H1 (cell line): ENCODE data around the gene VIT. TPM values are rescaled to one million over a fixed set of nuclear protein-coding genes. Genes with fewer than 3 reads are reported as not detected.

ENCODE experiments used
- CTCF ChIA-PET: fragments of 300-600 bp; sonication (Branson Sonifier 250); formaldehyde crosslinking; loops from one replicate; lab custom pipeline; 2021; ENCODE audit not compliant: partially characterized antibody; lab: Charles Lee
- POLR2A ChIA-PET: fragments of 300-600 bp; sonication (Branson Sonifier 250); formaldehyde crosslinking; loops from one replicate; lab custom pipeline; 2021; ENCODE audit warnings: inconsistent platforms; ENCODE audit not compliant: partially characterized antibody; lab: Charles Lee
- DNase-seq, 2 experiments: peaks; one replicate each; pipeline versions ENCODE4 v3.0.0 to v3.0.0-alpha.2; 2010 to 2022; ENCODE audit warnings: low spot score in 2 of 2, low read depth in 1 of 2, mixed read lengths in 1 of 2
- FAIRE-seq: peaks from 2 replicates; lab custom pipeline; 2011; peaks lifted over from hg19 to GRCh38; lab: Jason Lieb, UNC
- H2AFZ ChIP-seq: 2 replicates; pipeline ENCODE4 v1.8.1; 2012; ENCODE audit warnings: low read length, inconsistent platforms
- H2AK5ac ChIP-seq: 2 replicates; pipeline ENCODE4 v1.6.1; 2013; ENCODE audit warnings: low read depth, low read length
- H2BK120ac ChIP-seq: replicated peaks from 2 replicates; pipeline ENCODE3; 2013; ENCODE audit warnings: low read depth, low read length, inconsistent platforms
- H2BK12ac ChIP-seq: 2 replicates; pipeline ENCODE4 v1.6.1; 2013; ENCODE audit warnings: low read depth, low read length
- H2BK15ac ChIP-seq: 2 replicates; pipeline ENCODE4 v1.6.1; 2013; ENCODE audit warnings: low read length
- H2BK20ac ChIP-seq: 2 replicates; pipeline ENCODE4 v1.6.1; 2013; ENCODE audit warnings: low read length
- H2BK5ac ChIP-seq: 2 replicates; pipeline ENCODE4 v1.6.1; 2013; ENCODE audit warnings: low read depth, low read length
- H3K14ac ChIP-seq: 2 replicates; pipeline ENCODE4 v1.6.1; 2013; ENCODE audit warnings: inconsistent platforms; ENCODE audit not compliant: insufficient read length
- H3K18ac ChIP-seq: 2 replicates; pipeline ENCODE4 v1.6.1; 2013; ENCODE audit warnings: low read length; ENCODE audit errors: extremely low read depth
- H3K23ac ChIP-seq: 2 replicates; pipeline ENCODE4 v1.6.1; 2013; ENCODE audit warnings: inconsistent platforms; ENCODE audit not compliant: insufficient read length
- H3K23me2 ChIP-seq: 2 replicates; pipeline ENCODE4 v1.6.1; 2013; ENCODE audit warnings: low read depth, low read length
- H3K27ac ChIP-seq: 2 replicates; pipeline ENCODE4 v1.6.1; 2011; ENCODE audit warnings: low read depth, low read length, inconsistent platforms
- H3K27me3 ChIP-seq, 4 experiments: replicated peaks in 1 of 4; 1 replicate in 1 of 4; 2 replicates in 3 of 4; pipeline versions ENCODE4 v1.6.1 to v1.8.1; 2011 to 2013; ENCODE audit warnings: low read length in 3 of 4, mild to moderate bottlenecking in 3 of 4, inconsistent platforms in 2 of 4, mixed read lengths in 2 of 4, moderate library complexity in 1 of 4; ENCODE audit not compliant: control insufficient read depth in 3 of 4, insufficient read depth in 3 of 4; ENCODE audit errors: extremely low read depth in 1 of 4
- H3K36me3 ChIP-seq, 4 experiments: 2 replicates each; pipeline versions ENCODE4 v1.6.1 to v1.8.1; 2011 to 2013; ENCODE audit warnings: mild to moderate bottlenecking in 4 of 4, low read length in 3 of 4, moderate library complexity in 2 of 4, control low read depth in 1 of 4, inconsistent platforms in 1 of 4; ENCODE audit not compliant: insufficient read depth in 4 of 4, control insufficient read depth in 2 of 4
- H3K4ac ChIP-seq: replicated peaks from 2 replicates; pipeline ENCODE3; 2013; ENCODE audit warnings: low read length, low read depth, mixed read lengths, inconsistent platforms; ENCODE audit not compliant: insufficient read length
- H3K4me1 ChIP-seq, 4 experiments: replicated peaks in 1 of 4; 1 replicate in 1 of 4; 2 replicates in 3 of 4; pipeline versions ENCODE4 v1.6.1 to v1.8.1; 2011 to 2013; ENCODE audit warnings: low read length in 3 of 4, inconsistent platforms in 2 of 4, mixed read lengths in 1 of 4; ENCODE audit not compliant: insufficient read depth in 4 of 4, control insufficient read depth in 3 of 4
- H3K4me2 ChIP-seq, 2 experiments: 2 replicates each; pipeline versions ENCODE4 v1.6.1 to v1.8.1; 2011 to 2013; ENCODE audit warnings: low read depth in 2 of 2, low read length in 2 of 2, control low read depth in 1 of 2, inconsistent platforms in 1 of 2, mild to moderate bottlenecking in 1 of 2; ENCODE audit not compliant: insufficient read depth in 1 of 2
- H3K4me3 ChIP-seq, 4 experiments: fragments of 200-600, 300-600 bp in 1 of 4; sonication (generic), shearing (Covaris generic), sonication (Bioruptor Twin) in 1 of 4; 2 replicates each; pipeline versions ENCODE4 v1.5.1 to v1.8.1; 2011 to 2016; ENCODE audit warnings: low read length in 4 of 4, low read depth in 3 of 4, control low read depth in 2 of 4, inconsistent platforms in 2 of 4, mild to moderate bottlenecking in 2 of 4, mixed read lengths in 1 of 4, moderate library complexity in 1 of 4; ENCODE audit not compliant: insufficient read depth in 2 of 4; ENCODE audit errors: extremely low read depth in 1 of 4
- H3K56ac ChIP-seq: replicated peaks from 2 replicates; pipeline ENCODE3; 2013; ENCODE audit warnings: low read depth, mild to moderate bottlenecking, mixed read lengths, low read length, inconsistent platforms; ENCODE audit not compliant: insufficient read length
- H3K79me1 ChIP-seq: 2 replicates; pipeline ENCODE4 v1.6.1; 2013; ENCODE audit warnings: low read depth, low read length, control low read depth
- H3K79me2 ChIP-seq, 2 experiments: 2 replicates each; pipeline versions ENCODE4 v1.6.1 to v1.8.1; 2012 to 2013; ENCODE audit warnings: low read length in 2 of 2, mild to moderate bottlenecking in 2 of 2, inconsistent platforms in 1 of 2; ENCODE audit not compliant: insufficient read depth in 2 of 2, control insufficient read depth in 1 of 2
- H3K9ac ChIP-seq, 4 experiments: replicated peaks in 1 of 4; 1 replicate in 1 of 4; 2 replicates in 3 of 4; pipeline versions ENCODE4 v1.6.1 to v1.8.1; 2011 to 2013; ENCODE audit warnings: low read depth in 3 of 4, low read length in 3 of 4, control low read depth in 2 of 4, mild to moderate bottlenecking in 2 of 4, moderate library complexity in 2 of 4, inconsistent platforms in 1 of 4; ENCODE audit errors: extremely low read depth in 1 of 4
- H3K9me3 ChIP-seq, 2 experiments: 2 replicates each; pipeline versions ENCODE4 v1.6.1 to v1.8.1; 2012 to 2013; ENCODE audit warnings: mild to moderate bottlenecking in 2 of 2, moderate library complexity in 2 of 2, control low read depth in 1 of 2, inconsistent platforms in 1 of 2, low read depth in 1 of 2, low read length in 1 of 2, mixed read lengths in 1 of 2; ENCODE audit not compliant: insufficient read depth in 2 of 2
- H4K20me1 ChIP-seq, 2 experiments: replicated peaks in 1 of 2; 2 replicates each; pipeline versions ENCODE3 to v1.8.1; 2011 to 2013; ENCODE audit warnings: inconsistent platforms in 2 of 2, low read length in 2 of 2, mild to moderate bottlenecking in 1 of 2; ENCODE audit not compliant: insufficient read depth in 2 of 2, control insufficient read depth in 1 of 2
- H4K5ac ChIP-seq: 2 replicates; pipeline ENCODE4 v1.6.1; 2013; ENCODE audit warnings: low read length, low read depth, mixed read lengths, inconsistent platforms; ENCODE audit not compliant: insufficient read length
- H4K8ac ChIP-seq: 2 replicates; pipeline ENCODE4 v1.8.0; 2013; ENCODE audit warnings: mild to moderate bottlenecking, moderate library complexity, low read length, inconsistent platforms; ENCODE audit not compliant: insufficient read depth; ENCODE audit errors: extremely low read depth
- H4K91ac ChIP-seq: replicated peaks from 2 replicates; pipeline ENCODE3; 2013; ENCODE audit warnings: low read length, mixed read lengths, inconsistent platforms; ENCODE audit not compliant: insufficient read length
- WGBS, 2 experiments: shearing (Covaris generic) in 1 of 2; methylation state at CpG; one replicate each; pipeline versions ENCODE4 v1.1.6 to v1.1.7; 2013 to 2015; ENCODE audit warnings: low lambda C conversion rate in 2 of 2, mixed read lengths in 2 of 2, inconsistent platforms in 1 of 2, low coverage in 1 of 2, missing lambda C conversion rate in 1 of 2; ENCODE audit not compliant: insufficient replicate concordance in 2 of 2, insufficient coverage in 1 of 2, insufficient read length in 1 of 2; ENCODE audit errors: extremely low coverage in 1 of 2, missing lambda C conversion rate in 1 of 2; 5-methylcytosine and 5-hydroxymethylcytosine counted together
- polyA plus RNA-seq, 7 experiments: library from polyadenylated mRNA; depleted of rRNA in 3 of 7; stranded (reverse) in 5 of 7; unstranded in 2 of 7; fragments of >200 nt in 5 of 7; fragments of 200-250 nt in 2 of 7; gene quantifications; 1 replicate in 5 of 7; 2 replicates in 1 of 7; 4 replicates in 1 of 7; pipeline versions ENCODE4 v1.2.1 to v1.2.3, GENCODE V29; 2011 to 2013; ENCODE audit warnings: missing spikeins in 2 of 7, mixed read lengths in 2 of 7
- total RNA-seq: library from RNA; stranded (reverse); fragmentation: NEBNext Ultra II Directional; extraction: Animal tissue kit (Norgen Biotek cat#: 25700); gene quantifications from 2 replicates; pipeline ENCODE4 v1.2.1, GENCODE V29; 2021

VIT gene
- total and polyA plus RNA-seq, 2 of the 8 experiments (the other 6 are each of a cell fraction or from before 2014, with no cell fraction given), result 0.03 TPM; not detected in 1

DNA sequence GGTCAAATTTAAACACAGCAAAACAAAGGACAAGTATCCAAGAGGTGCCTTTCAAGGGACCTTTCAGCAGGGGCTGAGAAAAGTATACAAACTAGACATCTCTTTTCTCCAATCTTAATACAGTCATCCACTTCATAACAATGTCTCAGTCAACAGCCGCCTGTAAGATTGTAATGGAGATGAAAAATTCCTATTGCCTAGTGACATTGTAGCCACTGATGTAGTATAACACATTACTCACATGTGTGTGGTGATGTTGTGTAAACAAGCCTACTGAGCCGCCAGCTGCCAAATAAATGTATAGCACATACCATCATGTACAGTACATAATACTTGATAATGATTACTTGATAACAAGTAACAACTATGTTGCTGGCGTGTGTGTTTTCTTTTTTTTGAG is 31.0 kb downstream of the VIT start:
- 87% methylated on average over 3 of the region's 3 CpGs; no CpG with 5 or more reads in 1 of the 2 experiments for WGBS, 2 experiments
- Histone ChIP-seq H3K27me3 (no peaks in the 10 kb centered on the region), H3K18ac (no peak overlapping the region), H3K23me2 (no peaks in the 10 kb centered on the region), H3K4ac (no peak overlapping the region), H2BK20ac (no peak overlapping the region), H2BK120ac (no peak overlapping the region), H3K27ac (no peak overlapping the region), H2AFZ (no peak overlapping the region), H3K4me3 (no peak overlapping the region), H4K20me1 (no peaks in the 10 kb centered on the region), H3K9me3 (no peaks in the 10 kb centered on the region), H3K4me2 (no peak overlapping the region), H3K36me3 (no peaks in the 10 kb centered on the region), H4K8ac (no peak overlapping the region), H3K79me2 (no peaks in the 10 kb centered on the region), H2BK12ac (no peak overlapping the region), H3K9ac (no peak overlapping the region), H3K56ac (no peak overlapping the region), H3K79me1 (no peaks in the 10 kb centered on the region), H2BK5ac (no peak overlapping the region), H2BK15ac (no peak overlapping the region), H4K5ac (no peak overlapping the region), H3K14ac (no peak overlapping the region), H4K91ac (no peak overlapping the region), H2AK5ac (no peak overlapping the region), H3K4me1 (peaks cover 0 to 2% (median 0%) of the 10 kb centered on the region in 4 experiments; a peak in 2 of 7 replicates), H3K23ac (no peak overlapping the region)
- no peak for FAIRE-seq
- ChIA-PET POLR2A (no interaction called here), CTCF (interaction anchor here (1.0 to 1.3 kb wide), 2 partner anchors 15 to 52 kb away, joined by 3 to 4 read pairs; no protein-coding TSS in a partner anchor)
- no peak for DNase-seq
